PFSK-1 (cell line): ENCODE measurements around the gene CNOT8.

Experiments used
- FOXP2 ChIP-seq: optimal IDR thresholded peaks from 2 replicates; pipeline ENCODE3; 2011; ENCODE audit warnings: borderline replicate concordance, control low read depth, inconsistent platforms; ENCODE audit not compliant: insufficient read depth; ENCODE audit errors: extremely low read length, extremely low read depth
- POLR2AphosphoS5 ChIP-seq: IDR thresholded peaks from 2 replicates; pipeline ENCODE4 v1.6.1; 2012; ENCODE audit warnings: low read depth, mild to moderate bottlenecking, control low read depth, low read length, moderate library complexity
- REST ChIP-seq, 2 experiments: IDR thresholded peaks; 2 replicates each; pipeline versions ENCODE4 v1.6.1 to v1.8.0; 2011 to 2012; ENCODE audit warnings: low read depth in 2 of 2, low read length in 2 of 2, control low read depth in 1 of 2, inconsistent platforms in 1 of 2, mild to moderate bottlenecking in 1 of 2, moderate library complexity in 1 of 2; ENCODE audit not compliant: insufficient read depth in 1 of 2
- SIN3A ChIP-seq: IDR thresholded peaks from 2 replicates; pipeline ENCODE4 v1.6.1; 2012; ENCODE audit warnings: mild to moderate bottlenecking, low read length, moderate library complexity, borderline replicate concordance; ENCODE audit not compliant: insufficient read depth
- TAF1 ChIP-seq: IDR thresholded peaks from 2 replicates; pipeline ENCODE4 v1.6.1; 2012; ENCODE audit warnings: low read length, control low read depth, borderline replicate concordance; ENCODE audit not compliant: insufficient read depth

The CNOT8 gene

GRCh38 chr5:154829181-154829588 lies 29.2 kb upstream of the CNOT8 start:
- TF ChIP-seq REST (IDR thresholded peaks at IDR 0.05; ENCODE audit: insufficient read depth in 1 of 2, low read depth in 2 of 2, low read length in 2 of 2) (no peak), FOXP2 (no peak), POLR2AphosphoS5 (no peak), TAF1 (no peak), SIN3A (no peak)

- TF ChIP-seq POLR2AphosphoS5: no peak
- TF ChIP-seq SIN3A: no peak
- no peak for TF ChIP-seq TAF1
Measured at GRCh38 chr5:154829589-154830218, 28.7 kb upstream of the CNOT8 start.

- TF ChIP-seq TAF1 (no peak), REST (IDR thresholded peaks at IDR 0.05; ENCODE audit: insufficient read depth in 1 of 2, low read depth in 2 of 2, low read length in 2 of 2) (no peak), POLR2AphosphoS5 (no peak), FOXP2 (no peak), SIN3A (no peak)
Measured at GRCh38 chr5:154830219-154830595, 28.2 kb upstream of the CNOT8 start.

GRCh38 chr5:154830596-154830995 lies 27.8 kb upstream of the CNOT8 start:
- TF ChIP-seq SIN3A (no peak), POLR2AphosphoS5 (no peak), REST (IDR thresholded peaks at IDR 0.05; ENCODE audit: insufficient read depth in 1 of 2, low read depth in 2 of 2, low read length in 2 of 2) (no peak), TAF1 (no peak), FOXP2 (no peak)

GRCh38 chr5:154831451-154831850 lies 27.0 kb upstream of the CNOT8 start:
- TF ChIP-seq POLR2AphosphoS5 (no peak), FOXP2 (no peak)

- TF ChIP-seq SIN3A (no peak), FOXP2 (no peak), REST (IDR thresholded peaks at IDR 0.05; ENCODE audit: insufficient read depth in 1 of 2, low read depth in 2 of 2, low read length in 2 of 2) (no peak), POLR2AphosphoS5 (no peak), TAF1 (no peak)
Measured at GRCh38 chr5:154834053-154834452, 24.4 kb upstream of the CNOT8 start.
